Measurements from ENCODE around the gene HPS1. TPM values are rescaled to one million over a fixed set of nuclear protein-coding genes. Genes with fewer than 3 reads are reported as not detected.

The HPS1 gene
- total RNA-seq, 2 donors from 2014 or later: 40.0 to 53.7 TPM

- TF ChIP-seq POLR2A (IDR thresholded peaks at IDR 0.05): no peak
- no peaks in the 10 kb centered on the region for H3K27me3 ChIP-seq
- peak overlapping the region in 2 of 4 donors; percentile 90 to 92 for H3K27ac ChIP-seq
- H3K36me3 ChIP-seq (replicated peaks in 1 of 2; ENCODE audit: insufficient read depth in 1 of 2, low read depth in 2 of 2): peaks cover 0 to 15% of the 10 kb centered on the region in 2 donors
- H3K4me1 ChIP-seq: peaks cover 18% of the 10 kb centered on the region
- 78 to 79% methylated on average over 10 of the region's 10 CpGs for WGBS, 2 donors
- ATAC-seq (no peak), DNase-seq (no peak)
- intact Hi-C loops (cut with DNase I): no loop called here
- H3K9me3 ChIP-seq: no peaks in the 10 kb centered on the region
- no peak overlapping the region for H3K4me3 ChIP-seq
Observed at GRCh38 chr10:98445200-98445812, 1.4 kb downstream of the HPS1 start.

- no peak overlapping the region for H3K4me3 ChIP-seq
- DNase-seq (no peak), ATAC-seq (no peak)
- peaks cover 0 to 15% of the 10 kb centered on the region in 2 donors for H3K36me3 ChIP-seq (replicated peaks in 1 of 2; ENCODE audit: insufficient read depth in 1 of 2, low read depth in 2 of 2)
- WGBS, 2 donors: 89 to 91% methylated on average over 9 of the region's 9 CpGs
- H3K27ac ChIP-seq: no peak overlapping the region
- no peaks in the 10 kb centered on the region for H3K9me3 ChIP-seq
- TF ChIP-seq POLR2A (IDR thresholded peaks at IDR 0.05) (no peak), CTCF (IDR thresholded peaks at IDR 0.05) (no peak)
- no peaks in the 10 kb centered on the region for H3K27me3 ChIP-seq
- intact Hi-C loops (cut with DNase I): no loop called here
- peaks cover 14% of the 10 kb centered on the region for H3K4me1 ChIP-seq
Observed at GRCh38 chr10:98444314-98445006, 2.3 kb downstream of the HPS1 start.

GRCh38 chr10:98438715-98439114 is 8.0 kb downstream of the HPS1 start:
- intact Hi-C loops (cut with DNase I): no loop called here
- H3K36me3 ChIP-seq (replicated peaks in 1 of 2; ENCODE audit: insufficient read depth in 1 of 2, low read depth in 2 of 2): peaks cover 0 to 22% of the 10 kb centered on the region in 2 donors
- DNase-seq: no peak
- no peaks in the 10 kb centered on the region for H3K27me3 ChIP-seq
- H3K4me3 ChIP-seq: no peak overlapping the region
- H3K27ac ChIP-seq: no peak overlapping the region
- no peak for ATAC-seq
- no peaks in the 10 kb centered on the region for H3K9me3 ChIP-seq
- TF ChIP-seq POLR2A (IDR thresholded peaks at IDR 0.05) (no peak), CTCF (IDR thresholded peaks at IDR 0.05) (no peak)
- WGBS, 2 donors: 87 to 97% methylated on average over 3 to 4 of the region's 4 CpGs
- H3K4me1 ChIP-seq: no peaks in the 10 kb centered on the region

GRCh38 chr10:98436704-98437103 is 10.0 kb downstream of the HPS1 start:
- DNase-seq (no peak), ATAC-seq (no peak)
- H3K9me3 ChIP-seq: no peaks in the 10 kb centered on the region
- H3K4me3 ChIP-seq: no peak overlapping the region
- H3K4me1 ChIP-seq: no peaks in the 10 kb centered on the region
- H3K36me3 ChIP-seq (replicated peaks in 1 of 2; ENCODE audit: insufficient read depth in 1 of 2, low read depth in 2 of 2): peaks cover 0 to 20% of the 10 kb centered on the region in 2 donors
- TF ChIP-seq CTCF (IDR thresholded peaks at IDR 0.05) (no peak), POLR2A (IDR thresholded peaks at IDR 0.05) (no peak)
- 89 to 91% methylated on average over 4 of the region's 4 CpGs for WGBS, 2 donors
- no peak overlapping the region for H3K27ac ChIP-seq
- intact Hi-C loops (cut with DNase I): no loop called here
- no peaks in the 10 kb centered on the region for H3K27me3 ChIP-seq

GRCh38 chr10:98435178-98435577 is 11.6 kb downstream of the HPS1 start:
- ATAC-seq (no peak), DNase-seq (no peak)
- TF ChIP-seq CTCF (IDR thresholded peaks at IDR 0.05) (no peak), POLR2A (IDR thresholded peaks at IDR 0.05) (no peak)
- Histone ChIP-seq H3K9me3 (no peaks in the 10 kb centered on the region), H3K27ac (no peak overlapping the region), H3K4me1 (no peaks in the 10 kb centered on the region), H3K27me3 (no peaks in the 10 kb centered on the region), H3K36me3 (replicated peaks in 1 of 2; ENCODE audit: insufficient read depth in 1 of 2, low read depth in 2 of 2) (peaks cover 0 to 30% of the 10 kb centered on the region in 2 donors), H3K4me3 (no peak overlapping the region)
- 93 to 97% methylated on average over 10 to 12 of the region's 12 CpGs for WGBS, 2 donors
- intact Hi-C loops (cut with DNase I): no loop called here
